ENCODE data around the gene SVBP.

DNA sequence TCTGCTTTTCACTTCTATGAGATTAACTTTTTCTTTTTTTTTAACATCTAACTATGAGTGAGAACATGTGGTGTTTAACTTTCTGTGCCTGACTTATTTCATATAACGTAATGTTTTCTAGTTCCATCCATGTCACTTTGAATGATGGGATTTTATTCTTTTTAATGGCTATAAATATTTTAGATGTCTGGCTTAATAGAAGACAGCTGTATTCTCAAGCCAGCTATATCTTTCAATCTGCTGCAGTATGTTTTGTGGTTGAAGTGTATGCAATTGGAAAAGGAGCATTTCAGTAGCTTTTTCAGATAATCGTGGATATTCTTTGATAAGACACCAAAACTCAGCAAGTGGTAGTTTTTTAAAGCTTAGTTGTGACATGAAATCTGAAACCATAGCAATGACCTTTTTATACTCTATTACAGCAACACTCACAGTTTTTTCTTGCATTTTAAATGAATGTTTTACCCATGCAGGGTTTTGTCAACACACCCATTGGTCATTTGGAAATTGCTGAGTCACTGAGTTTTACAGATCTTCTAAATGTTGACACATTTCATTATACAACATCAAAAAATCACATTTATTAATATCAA lies 5.7 kb upstream of the SVBP start:
- TF ChIP-seq EZH2 (IDR thresholded peaks at IDR 0.05; ENCODE audit: insufficient read depth, poor library complexity, severe bottlenecking) (no peak), EZH2phosphoT487 (IDR thresholded peaks at IDR 0.05; ENCODE audit: insufficient read depth, low read depth) (no peak)
